Hypothalamus (tissue), 51 donors: ENCODE measurements around the gene TUBA1B.

ENCODE experiments used
- DNase-seq, 51 donors: peaks; one replicate each; lab custom pipeline; 2025; lab: John Stamatoyannopoulos, UW

The TUBA1B gene

DNA sequence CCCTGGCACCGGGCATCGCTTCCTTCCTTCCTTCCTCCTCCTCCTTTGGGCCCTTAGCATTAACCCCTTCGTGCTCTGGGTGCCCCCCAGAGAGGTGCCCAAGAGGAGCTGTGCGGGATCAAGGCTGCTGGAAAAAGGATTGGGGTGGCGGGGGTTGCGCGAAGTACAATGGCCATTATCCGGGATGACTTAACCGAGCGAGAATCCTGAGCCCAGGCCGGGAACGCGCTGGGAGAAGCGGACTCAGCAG lies 39.4 kb downstream of the TUBA1B start:
- peak in 1 of 51 donors; percentile 47 for DNase-seq

DNA sequence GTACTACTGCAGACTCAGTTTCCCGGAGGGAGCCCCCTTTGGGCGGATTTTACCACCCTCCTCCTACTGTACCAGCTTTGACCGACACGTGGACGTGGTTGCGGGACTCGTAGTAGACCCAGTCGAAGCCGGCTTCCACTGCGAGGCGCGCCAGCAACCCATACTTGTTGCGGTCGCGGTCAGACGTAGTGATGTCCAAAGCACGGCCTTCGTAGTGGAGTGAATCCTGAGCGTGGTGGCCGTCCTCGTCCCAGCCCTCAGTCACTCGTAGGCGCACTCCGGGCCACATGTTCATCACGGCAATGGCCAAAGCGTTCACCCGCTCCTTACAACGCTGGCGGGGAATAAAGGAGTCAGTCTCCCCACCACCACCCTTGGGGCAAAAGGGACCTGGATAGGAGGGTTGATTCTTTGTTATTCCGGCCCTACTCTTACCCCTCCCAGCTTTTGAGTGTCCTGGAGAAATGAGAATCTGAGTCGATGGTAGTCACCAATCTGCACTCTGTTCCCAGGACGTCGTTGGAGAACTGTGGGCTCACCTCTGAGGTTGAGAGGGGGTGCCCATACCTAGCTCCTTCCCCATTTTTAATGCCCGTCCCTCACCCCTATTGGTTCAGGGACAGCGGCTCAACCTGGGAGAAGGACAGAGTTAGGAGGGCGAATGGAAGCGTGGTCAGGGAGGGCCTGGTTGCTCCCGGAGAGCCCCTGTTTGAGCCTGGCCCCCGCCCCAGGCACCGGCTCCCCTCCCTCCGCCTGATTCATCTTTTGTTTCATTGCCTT lies 39.9 kb downstream of the TUBA1B start:
- DNase-seq, result no peak

DNA sequence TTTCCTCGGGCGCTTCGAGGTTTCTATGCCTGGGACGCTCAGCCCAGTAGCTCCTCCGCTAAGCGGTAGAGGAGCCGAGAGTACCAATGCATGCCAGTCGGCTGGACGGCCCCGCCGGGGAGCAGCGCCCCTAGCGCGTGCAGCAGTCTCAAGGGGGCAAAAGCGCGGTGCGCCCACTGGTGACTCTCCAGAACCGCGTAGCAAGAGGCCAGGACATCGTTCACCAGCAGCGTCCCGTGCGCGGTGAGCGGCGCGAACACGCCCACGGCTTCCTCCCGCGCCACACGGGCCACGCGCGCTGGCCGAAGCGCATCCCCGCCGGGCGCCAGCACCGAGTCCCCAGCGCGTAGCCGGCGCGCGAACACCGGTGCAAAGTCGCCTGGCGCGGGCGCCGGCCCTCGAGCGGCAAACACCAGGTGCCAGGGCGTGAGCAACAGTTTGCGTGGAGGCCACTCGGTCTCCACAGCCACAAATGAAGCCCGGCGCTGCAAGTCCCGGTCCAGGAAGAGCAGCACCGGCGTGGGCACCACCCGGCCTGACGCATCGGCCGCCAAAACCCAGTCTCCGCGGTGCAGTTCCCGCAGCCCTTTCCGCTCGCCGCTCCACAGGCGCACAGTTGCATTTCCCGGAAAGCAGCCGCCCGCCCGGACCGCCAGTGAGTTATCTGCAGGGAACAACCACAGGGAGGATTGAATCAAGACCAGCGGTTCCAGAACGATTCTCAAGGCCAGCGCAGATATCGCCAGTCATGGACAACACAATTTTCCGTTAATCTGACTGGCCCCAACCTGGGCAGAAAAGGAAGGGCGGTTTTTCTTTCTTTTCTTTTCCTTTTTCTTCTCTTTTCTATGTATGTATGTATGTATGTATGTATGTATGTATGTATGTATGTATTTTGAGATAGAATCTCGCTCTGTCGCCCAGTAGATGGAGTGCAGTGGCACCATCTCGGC lies 41.1 kb downstream of the TUBA1B start:
- DNase-seq, result peak in 13 of 51 donors; percentile 11 to 37 (median 23)

DNA sequence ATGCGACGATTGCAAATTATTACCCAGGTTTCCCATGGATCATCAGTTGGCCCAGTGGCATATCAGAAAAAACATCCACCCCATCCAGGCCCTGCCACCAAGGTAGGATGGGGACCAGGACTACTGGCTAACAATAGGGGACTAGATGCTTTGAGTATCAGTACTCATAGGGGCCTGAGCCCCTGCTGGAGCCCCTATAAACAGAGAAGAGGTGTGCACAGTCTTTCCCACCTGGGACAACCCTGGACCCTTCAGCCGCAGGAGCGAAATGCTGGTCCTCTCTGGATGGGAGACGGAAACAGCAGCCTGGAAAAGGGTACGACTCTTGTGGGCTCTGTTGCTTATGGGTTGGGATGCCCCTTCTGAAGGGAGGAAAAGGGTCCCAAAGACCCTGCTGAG lies 42.3 kb downstream of the TUBA1B start:
- DNase-seq, result no peak

DNA sequence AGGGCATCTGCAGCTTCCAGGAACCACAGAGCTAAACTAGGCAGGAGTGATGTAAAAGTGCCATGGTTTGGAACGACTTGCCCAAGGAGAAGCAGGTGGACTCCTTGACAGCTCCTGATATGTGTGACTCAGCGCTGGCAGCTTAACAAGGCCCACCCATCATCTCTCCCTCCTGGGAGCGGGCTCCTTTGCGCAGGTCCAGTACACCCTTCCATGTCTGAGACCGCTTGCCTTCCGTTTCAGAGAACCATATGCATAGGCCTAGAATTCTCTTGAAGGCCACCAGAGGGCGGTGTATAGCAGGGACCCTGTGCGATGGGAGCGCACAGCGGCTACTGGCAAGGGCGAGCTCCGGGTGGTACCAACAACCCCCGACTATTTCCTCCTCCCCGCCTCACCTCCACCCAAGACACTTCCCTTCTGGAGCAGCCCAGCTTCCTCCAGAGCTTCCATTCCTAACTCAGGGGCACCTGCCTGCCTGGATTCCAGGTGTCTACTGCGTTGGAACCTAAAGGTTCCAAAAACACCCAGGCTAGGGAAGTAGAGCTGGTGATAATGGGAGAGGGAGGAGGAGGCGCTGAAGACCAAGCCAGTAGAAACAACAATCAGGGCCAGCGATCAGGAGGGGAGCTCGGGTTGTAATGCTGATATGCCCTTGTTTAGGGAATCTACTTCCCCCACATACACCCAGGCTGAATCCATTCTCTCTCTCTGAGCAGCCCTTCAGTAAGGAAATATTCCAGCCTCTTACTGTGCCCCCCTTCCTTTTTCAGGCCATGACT lies 42.9 kb downstream of the TUBA1B start:
- peak in 47 of 51 donors; percentile 16 to 90 (median 62) for DNase-seq

DNA sequence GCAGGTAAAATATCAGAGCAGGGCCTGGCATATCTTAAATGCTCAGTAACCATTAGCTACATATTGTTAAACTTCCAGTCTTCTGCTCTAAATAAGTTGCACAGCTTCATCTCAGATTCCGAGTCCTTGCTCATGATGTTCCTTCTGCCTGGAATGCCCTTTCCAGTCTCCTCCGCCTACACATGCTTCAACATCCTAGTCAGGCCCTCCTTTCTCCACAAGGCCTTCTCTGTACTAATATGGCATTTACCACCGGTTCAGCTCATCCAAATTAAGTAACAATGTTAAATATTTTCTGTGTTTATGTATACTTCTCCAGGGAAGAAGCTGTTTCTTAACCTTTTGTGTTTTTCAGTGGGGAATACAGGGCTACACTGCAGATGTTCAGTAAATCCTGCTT lies 45.1 kb downstream of the TUBA1B start:
- no peak for DNase-seq

DNA sequence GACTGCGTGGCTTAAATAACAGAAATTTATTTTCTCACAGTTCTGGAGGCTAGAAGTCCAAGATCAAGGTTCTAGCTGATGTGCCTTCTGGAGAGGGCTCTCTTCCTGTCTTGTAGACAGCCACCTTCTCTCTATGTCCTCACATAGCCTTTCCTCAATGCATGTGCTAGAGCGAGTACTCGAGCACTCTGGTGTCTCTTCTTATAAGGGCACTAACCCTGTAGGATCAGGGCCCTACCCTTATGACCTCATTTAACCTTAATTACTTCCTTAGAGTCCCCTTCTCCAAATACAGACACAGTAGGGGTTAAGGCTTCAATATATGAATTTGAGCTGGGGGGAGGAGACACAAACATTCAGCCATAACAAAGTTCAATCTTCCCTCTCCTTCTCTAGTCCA lies 46.8 kb downstream of the TUBA1B start:
- DNase-seq, result no peak

DNA sequence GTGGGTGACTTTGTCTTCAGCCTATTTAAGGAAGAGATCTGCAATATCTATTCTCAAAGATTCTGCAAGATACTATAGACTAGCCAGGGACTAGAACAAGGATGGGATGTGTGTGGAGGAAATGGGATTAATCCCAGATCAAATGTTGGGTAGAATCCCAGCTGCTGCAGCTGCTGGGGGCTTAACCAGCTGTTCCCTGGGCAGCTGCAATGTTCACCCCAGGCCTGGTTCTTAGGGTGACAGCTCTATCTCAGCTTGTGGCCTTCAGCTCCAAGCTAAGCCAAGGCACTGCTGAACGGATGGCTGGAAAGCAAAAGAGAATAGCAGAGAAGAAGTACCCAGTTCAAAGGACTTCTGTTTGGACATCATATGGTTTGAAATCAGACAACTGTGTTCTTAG lies 51.4 kb downstream of the TUBA1B start:
- no peak for DNase-seq
